Adrenal gland (tissue), 5 donors: ENCODE measurements around the gene RUNX1.

ENCODE experiments used
- POLR2A ChIP-seq, 2 donors: fragments of 450-650 bp; IDR thresholded peaks; one replicate each; pipeline ENCODE4 v1.6.1; 2017; ENCODE audit warnings: antibody characterized with exemption in 2 of 2, mild to moderate bottlenecking in 2 of 2, moderate library complexity in 1 of 2
- TF ChIP-seq, protein P1 (sequence below), 6 experiments: fragments of 450-650 bp in 4 of 6; fragments of 200-600 bp in 2 of 6; sonication (generic) in 1 of 6; IDR thresholded peaks; 1 replicate in 5 of 6; 2 replicates in 1 of 6; pipeline versions ENCODE4 v1.5.1 to v1.8.0; 2016 to 2021; ENCODE audit warnings: antibody characterized with exemption in 6 of 6, mild to moderate bottlenecking in 2 of 6, moderate library complexity in 1 of 6
- donor health status: DM: no; HTN: no; CAD: no.

DNA sequence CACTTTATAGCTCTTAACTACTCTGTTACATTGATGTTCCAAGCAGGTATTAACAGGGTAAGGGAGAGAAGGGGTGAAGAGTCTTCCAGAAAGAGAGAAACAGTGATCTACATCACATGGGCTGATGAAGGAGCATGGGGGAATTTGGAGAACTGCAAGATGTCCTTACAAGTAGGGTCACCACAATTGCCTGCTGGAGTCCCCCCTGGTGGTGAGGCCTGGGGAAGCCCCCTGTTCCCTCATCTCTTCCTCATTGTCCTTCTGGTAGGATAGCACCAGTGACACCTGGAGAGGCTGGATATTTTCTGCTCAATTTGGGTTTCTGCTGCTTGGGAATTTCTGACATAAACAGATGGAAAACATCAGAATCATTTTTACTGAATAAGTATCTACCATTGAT, 126.6 kb downstream of the RUNX1 start:
- TF ChIP-seq, protein P1, sequence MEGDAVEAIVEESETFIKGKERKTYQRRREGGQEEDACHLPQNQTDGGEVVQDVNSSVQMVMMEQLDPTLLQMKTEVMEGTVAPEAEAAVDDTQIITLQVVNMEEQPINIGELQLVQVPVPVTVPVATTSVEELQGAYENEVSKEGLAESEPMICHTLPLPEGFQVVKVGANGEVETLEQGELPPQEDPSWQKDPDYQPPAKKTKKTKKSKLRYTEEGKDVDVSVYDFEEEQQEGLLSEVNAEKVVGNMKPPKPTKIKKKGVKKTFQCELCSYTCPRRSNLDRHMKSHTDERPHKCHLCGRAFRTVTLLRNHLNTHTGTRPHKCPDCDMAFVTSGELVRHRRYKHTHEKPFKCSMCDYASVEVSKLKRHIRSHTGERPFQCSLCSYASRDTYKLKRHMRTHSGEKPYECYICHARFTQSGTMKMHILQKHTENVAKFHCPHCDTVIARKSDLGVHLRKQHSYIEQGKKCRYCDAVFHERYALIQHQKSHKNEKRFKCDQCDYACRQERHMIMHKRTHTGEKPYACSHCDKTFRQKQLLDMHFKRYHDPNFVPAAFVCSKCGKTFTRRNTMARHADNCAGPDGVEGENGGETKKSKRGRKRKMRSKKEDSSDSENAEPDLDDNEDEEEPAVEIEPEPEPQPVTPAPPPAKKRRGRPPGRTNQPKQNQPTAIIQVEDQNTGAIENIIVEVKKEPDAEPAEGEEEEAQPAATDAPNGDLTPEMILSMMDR (IDR thresholded peaks at IDR 0.05), result no peak
- no peak for TF ChIP-seq POLR2A (IDR thresholded peaks at IDR 0.05)
